GM11168 (cell line): ENCODE measurements around the gene CPHXL2.

Experiments
- in situ Hi-C: fragments of 300-500 bp; cut with MboI; formaldehyde crosslinking; loops from one replicate; pipeline ENCODE4 v1.12.0; 2022; ENCODE audit warnings: low sequenced_read_pairs; ENCODE audit not compliant: unreplicated experiment

Gene CPHXL2

GRCh38 chr16:75676909-75677308, at the start of gene CPHXL2:
CPHXL2 (minus strand) TSS chr16:75677009; CDS start chr16:75676999, 10 bp downstream.
- in situ Hi-C loops = no loop called here

DNA sequence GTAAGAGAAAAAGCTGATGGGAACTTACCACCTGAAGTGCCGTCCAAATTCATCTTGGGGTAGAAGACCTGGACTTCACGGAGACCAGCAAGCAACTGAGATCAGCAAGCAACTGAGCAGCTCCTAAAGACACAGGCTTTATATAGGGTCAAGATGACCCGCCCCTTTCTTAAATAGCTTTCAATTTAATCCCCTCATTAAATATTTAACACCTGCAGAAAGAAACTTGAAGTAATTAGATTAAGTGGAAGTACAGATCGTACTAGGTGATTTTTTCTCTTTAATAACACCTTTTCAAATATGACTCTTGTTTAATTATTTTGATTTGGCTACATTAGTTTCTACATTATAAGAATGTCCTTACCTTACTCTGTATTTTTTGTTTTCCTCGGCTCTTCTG, 49.6 kb upstream of the CPHXL2 start, which contains the start of gene CPHXL:
Gene CPHXL, minus strand, starts transcription at position 101 of the 400 bp plus-strand sequence. Its CDS starts 48 bp downstream, at position 53.
- in situ Hi-C loops = no loop called here

GRCh38 chr16:75718452-75718851, 41.6 kb upstream of the CPHXL2 start:
- in situ Hi-C loops = no loop called here

- in situ Hi-C loops = no loop called here
Observed at GRCh38 chr16:75714661-75715060, 37.9 kb upstream of the CPHXL2 start.

DNA sequence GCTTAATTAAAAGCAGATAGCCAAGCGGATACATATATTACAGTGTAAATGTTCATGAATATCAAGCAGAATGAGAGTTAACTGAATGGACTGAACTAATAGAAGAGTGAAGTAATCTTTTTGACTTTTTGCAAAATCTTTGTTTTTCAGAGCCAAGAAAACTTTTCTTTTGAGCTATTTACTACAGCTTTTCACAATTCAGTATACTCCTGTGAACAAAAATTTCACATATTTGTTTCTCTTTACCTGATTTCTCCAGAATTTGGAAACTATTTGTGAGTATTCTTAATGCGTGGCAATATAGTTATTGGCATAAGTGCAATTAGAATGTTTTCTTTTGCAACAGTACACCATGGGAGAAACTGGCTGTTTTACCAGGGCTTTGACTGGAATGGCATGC, 33.5 kb upstream of the CPHXL2 start:
- in situ Hi-C loops = no loop called here

DNA sequence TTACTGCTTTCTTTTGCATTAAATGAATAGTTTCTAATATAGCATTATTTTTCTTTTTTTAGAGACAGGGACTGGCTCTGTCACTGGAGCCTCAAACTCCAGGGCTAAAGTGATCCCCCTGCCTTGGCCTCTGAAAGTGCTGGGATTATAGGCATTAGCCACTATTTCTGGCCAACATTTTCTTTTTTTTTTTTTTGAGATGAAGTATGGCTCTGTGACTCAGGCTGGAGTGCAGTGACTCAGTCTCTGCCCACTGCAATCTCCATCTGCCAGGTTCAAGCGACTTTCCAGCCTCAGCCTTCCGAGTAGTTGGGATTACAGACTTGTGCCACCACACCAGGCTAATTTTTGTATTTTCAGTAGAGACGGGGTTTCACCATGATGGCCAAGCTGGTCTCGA, 26.5 kb upstream of the CPHXL2 start:
- in situ Hi-C loops = no loop called here

- in situ Hi-C loops = no loop called here
Observed at GRCh38 chr16:75702242-75702641, 25.4 kb upstream of the CPHXL2 start.

DNA sequence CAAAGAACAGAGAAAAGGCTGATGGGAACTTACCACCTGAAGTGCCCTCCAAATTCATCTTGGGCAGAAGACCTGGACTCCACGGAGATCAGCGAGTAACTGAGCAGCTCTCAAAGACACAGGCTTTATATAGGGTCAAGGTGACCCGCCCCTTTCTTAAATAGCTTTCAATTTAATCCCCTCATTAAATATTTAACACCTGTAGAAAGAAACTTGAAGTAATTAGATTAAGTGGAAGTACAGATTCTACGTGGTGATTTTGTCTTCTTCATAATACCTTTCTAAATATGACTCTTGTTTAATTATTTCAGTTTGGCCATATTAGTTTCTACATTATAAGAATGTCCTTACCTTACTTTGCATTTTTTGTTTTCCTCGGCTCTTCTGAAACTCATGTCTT, 24.6 kb upstream of the CPHXL2 start, which contains the start of gene DUXB:
Gene DUXB, minus strand, starts transcription at position 101 of the 400 bp plus-strand sequence. Its CDS starts 43 bp downstream, at position 58.
- in situ Hi-C loops = no loop called here

- in situ Hi-C loops = no loop called here
Observed at GRCh38 chr16:75697571-75697970, 20.8 kb upstream of the CPHXL2 start.

GRCh38 chr16:75695708-75696107, 18.9 kb upstream of the CPHXL2 start:
- in situ Hi-C loops = no loop called here

- in situ Hi-C loops = no loop called here
Observed at GRCh38 chr16:75687361-75687760, 10.6 kb upstream of the CPHXL2 start.

- in situ Hi-C loops = no loop called here
Observed at GRCh38 chr16:75682308-75682707, 5.5 kb upstream of the CPHXL2 start.

GRCh38 chr16:75679366-75679765, 2.6 kb upstream of the CPHXL2 start:
- in situ Hi-C loops = no loop called here

- in situ Hi-C loops = no loop called here
Observed at GRCh38 chr16:75667503-75667902, 9.3 kb downstream of the CPHXL2 start.

DNA sequence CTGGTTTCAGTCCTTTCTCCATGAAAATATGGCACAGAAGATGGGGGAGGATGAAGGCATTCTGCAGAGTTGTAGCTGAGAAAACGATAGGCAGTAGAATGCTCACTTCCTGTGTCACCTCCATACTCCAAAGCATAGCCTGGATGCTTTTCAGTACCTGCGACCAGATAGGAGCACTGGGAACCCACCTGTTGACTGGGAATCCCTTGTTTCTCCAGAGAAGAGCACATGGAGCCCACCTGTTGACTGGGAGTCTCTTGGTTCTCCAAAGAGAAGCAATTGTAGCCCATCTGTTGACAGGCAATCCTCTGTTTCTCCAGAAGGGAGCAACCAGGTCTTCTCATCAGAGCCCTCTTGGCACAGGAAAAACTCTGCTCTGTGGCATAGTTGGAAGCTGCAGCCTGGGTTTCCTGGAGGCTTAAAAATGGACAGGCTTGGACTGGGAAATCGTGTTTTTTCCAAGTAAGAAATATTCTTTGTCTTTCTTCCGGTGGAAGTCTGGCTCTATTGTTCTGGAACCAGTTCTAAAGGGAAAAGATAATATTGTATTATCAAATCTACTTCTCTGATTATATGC, 16.0 kb downstream of the CPHXL2 start:
- in situ Hi-C loops = no loop called here

- in situ Hi-C loops = no loop called here
Observed at GRCh38 chr16:75660321-75660720, 16.5 kb downstream of the CPHXL2 start.

GRCh38 chr16:75658175-75658574, 18.6 kb downstream of the CPHXL2 start:
- in situ Hi-C loops = no loop called here

- in situ Hi-C loops = no loop called here
Observed at GRCh38 chr16:75653922-75654321, 22.9 kb downstream of the CPHXL2 start.

DNA sequence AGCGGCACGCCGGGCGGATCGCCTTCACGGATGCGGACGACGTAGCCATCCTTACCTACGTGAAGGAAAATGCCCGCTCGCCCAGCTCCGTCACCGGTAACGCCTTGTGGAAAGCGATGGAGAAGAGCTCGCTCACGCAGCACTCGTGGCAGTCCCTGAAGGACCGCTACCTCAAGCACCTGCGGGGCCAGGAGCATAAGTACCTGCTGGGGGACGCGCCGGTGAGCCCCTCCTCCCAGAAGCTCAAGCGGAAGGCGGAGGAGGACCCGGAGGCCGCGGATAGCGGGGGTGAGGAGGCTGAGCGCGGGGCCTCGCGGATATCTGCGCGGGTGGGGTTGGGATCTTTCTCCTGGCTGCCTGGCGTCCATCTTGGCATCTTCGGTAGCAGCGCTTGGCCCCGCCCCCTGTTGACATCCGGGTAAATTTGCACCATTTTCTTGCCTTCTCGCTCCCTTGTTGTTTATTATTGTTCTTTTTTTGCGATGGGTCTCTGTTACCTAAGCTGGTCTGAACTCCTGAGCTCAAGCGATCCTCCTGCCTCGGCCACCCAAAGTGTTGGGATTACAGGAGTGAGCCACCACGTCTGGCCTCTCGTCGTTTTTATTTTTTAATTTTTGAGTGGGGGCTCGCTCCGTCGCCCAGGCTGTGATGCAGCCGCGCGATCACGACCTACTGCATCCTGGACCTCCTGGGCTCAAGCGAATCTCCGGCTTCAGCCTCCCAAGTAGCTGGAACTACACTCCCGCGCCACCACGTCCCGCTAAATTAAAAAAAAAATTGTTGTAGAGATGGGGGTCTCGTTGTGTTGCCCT, 28.3 kb downstream of the CPHXL2 start:
- in situ Hi-C loops = no loop called here

DNA sequence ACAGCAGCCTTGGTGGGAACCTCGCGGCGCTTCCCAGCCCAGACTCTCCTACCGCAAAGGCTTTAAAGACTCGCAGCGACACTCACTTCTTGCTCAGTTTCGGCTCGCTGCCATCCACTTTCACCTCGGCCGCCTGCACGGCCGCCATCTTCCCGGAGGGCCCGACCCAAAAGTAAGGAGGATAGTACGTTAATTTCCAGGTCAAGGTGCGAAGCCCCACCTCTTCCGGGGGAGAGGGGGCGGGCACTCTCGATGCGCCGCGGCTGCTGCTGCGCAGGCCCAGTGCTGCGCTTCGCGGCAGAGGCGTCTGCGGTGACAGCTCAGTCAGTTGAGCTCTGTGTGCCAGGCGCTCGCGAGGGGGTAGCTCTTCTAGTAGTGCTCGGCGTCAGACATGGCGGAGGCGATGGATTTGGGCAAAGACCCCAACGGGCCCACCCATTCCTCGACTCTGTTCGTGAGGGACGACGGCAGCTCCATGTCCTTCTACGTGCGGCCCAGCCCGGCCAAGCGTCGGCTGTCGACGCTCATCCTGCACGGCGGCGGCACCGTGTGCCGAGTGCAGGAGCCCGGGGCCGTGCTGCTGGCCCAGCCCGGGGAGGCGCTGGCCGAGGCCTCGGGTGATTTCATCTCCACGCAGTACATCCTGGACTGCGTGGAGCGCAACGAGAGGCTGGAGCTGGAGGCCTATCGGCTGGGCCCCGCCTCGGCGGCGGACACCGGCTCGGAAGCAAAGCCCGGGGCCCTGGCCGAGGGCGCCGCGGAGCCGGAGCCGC, 29.1 kb downstream of the CPHXL2 start, which contains the start of the genes KARS1 and TERF2IP:
Gene KARS1, minus strand, starts transcription at position 174 of the 773 bp plus-strand sequence. Its CDS starts 26 bp downstream, at position 148.
Gene TERF2IP, plus strand, starts transcription at position 282 of the 773 bp plus-strand sequence. Its CDS starts 110 bp downstream, at position 392.
- in situ Hi-C loops = no loop called here

GRCh38 chr16:75647112-75647491, 29.7 kb downstream of the CPHXL2 start:
- in situ Hi-C loops = no loop called here
